IPS-NIHi7 (cell line): ENCODE data around the gene NPTX2.

Experiments
- DNase-seq: peaks from one replicate; pipeline ENCODE4 v3.0.0; 2012; ENCODE audit warnings: mixed read lengths; ENCODE audit errors: extremely low spot score

The NPTX2 gene

DNA sequence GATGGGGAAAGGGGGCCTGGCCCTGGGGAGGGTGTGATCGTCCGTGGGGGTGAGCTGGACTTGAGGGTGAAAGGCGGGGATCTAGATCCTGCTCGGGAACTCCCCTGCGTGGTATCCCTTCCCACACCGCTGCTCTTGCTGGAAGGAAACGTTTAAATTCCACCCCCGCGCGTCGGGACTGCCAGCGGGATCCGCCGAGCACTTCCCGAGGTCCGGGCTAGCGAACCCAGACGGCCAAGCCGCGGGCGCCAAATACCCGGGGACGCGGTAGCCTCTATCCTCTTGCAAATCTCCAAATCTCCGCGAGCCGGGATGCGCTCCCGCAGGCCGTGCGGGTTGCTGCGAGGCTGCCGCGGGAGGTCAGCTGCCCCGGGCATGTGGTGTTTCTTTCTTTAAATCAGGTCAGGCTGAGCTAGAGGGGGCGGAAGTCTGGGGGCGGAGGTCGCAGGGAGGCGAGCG is 904 bp downstream of the NPTX2 start:
- no peak for DNase-seq

DNA sequence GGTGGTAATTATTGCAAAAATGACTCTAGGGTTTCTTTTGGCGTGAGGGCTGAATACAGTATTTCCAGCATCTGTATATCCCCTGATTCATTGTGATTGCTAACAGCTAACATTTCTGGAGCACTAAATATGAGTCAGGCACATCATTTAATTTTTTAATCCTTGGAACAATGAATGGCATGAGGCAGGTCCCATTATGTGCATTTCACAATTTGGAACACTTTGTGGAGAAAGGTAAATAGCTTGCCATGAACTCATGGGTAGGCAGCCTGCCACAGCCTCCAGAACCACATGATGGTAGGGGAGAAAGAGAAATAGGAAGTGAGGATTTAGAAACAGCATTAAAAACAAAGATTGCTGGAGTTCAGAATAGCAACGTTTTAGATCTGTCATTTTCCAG is 1.7 kb downstream of the NPTX2 start:
- DNase-seq = no peak

DNA sequence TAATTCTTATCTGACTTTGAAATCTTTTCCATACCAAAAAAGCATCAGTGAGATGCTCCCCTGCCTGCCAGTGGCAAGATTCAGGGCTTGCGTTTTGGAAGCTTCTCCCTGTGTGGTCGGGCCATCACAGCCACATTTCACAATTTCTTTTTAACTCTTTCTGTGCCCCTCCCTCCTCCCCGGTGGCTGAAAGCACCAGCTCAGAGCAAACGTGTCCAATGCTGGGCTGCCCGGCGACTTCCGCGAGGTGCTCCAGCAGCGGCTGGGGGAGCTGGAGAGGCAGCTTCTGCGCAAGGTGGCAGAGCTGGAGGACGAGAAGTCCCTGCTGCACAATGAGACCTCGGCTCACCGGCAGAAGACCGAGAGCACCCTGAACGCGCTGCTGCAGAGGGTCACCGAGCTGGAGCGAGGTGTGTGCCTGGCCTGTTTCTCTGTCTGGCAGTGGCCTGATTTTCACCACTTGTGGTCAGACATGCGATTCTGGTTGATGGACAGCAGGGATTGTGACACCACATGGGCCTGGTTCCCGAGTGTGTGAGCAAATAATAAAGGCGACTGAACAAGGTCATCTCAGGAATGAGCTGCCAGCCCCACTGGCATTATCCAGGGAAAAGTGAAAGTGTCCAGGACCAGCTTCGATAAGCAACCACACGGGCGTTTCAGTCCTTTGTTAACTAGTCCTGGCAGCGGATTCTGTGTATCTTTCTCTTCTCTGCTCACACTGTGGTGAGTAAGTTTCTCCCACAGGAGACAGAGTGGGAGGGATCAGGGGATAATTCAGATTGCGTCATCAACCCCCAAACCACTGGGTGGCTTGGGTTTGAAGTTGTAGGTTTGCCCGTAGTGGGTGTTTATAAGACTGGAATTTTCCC is 2.6 kb downstream of the NPTX2 start:
- DNase-seq = no peak

DNA sequence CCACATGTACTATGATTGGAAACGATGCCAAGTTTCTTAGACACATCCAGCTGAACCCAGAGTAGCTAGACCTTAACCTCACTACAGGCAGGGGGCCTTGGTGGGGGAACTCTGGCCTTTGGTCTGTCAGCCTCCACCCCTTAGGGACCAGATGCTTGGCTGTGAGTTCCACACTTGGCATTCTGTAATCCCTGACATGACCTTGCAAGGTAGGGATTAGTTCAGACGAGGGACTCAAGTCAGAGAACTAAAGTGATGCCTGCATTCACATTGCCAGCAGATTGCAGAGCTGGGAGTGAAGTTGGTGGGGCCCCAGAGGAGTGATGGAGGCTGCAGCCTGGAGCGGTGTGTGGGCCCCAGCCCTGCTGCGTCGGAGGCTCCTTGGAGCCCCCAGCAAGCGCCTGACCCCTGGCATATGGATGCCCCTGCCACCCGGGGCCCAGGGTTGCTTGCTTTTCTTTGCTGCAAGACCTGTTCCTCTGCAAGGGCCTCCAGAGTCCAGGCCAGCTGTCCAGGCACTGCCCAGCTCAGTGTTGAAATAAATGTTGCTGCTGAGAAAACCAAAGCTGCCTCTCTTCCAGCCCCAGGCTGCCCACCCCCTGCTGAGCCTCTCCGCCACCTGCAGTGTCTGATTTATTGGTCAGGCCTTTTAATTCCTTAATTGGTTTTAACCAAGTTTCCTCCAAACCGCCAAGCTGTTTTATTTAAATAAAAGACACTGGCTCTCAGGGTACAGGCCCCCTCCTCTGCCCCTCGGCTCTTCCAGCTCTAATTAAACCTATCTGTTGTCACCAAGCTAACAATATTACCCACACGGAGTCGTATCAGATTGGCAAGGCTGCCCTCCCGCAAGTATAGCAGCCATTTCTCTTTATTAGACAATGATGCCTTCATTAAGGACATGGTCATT is 4.7 kb downstream of the NPTX2 start:
- DNase-seq = no peak

DNA sequence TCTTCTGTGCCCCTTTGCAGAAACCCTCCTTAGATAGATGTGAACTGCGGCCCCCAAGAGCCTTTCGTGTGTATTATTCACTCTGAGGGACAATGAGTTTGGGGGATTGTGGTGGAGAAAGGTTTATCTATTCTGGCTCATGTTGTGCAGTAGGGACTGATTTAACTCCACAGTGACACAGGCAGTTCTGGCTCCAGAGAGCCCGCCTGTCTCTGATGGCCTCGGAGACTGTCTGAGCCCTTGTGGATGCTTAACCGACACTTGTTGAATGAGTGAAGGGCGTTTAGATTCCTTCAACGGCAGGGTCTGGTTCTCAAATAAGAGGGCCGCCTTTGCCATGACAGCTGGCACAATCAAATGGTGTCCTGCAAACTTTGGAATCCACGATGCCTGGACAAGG is 5.8 kb downstream of the NPTX2 start:
- DNase-seq = no peak

DNA sequence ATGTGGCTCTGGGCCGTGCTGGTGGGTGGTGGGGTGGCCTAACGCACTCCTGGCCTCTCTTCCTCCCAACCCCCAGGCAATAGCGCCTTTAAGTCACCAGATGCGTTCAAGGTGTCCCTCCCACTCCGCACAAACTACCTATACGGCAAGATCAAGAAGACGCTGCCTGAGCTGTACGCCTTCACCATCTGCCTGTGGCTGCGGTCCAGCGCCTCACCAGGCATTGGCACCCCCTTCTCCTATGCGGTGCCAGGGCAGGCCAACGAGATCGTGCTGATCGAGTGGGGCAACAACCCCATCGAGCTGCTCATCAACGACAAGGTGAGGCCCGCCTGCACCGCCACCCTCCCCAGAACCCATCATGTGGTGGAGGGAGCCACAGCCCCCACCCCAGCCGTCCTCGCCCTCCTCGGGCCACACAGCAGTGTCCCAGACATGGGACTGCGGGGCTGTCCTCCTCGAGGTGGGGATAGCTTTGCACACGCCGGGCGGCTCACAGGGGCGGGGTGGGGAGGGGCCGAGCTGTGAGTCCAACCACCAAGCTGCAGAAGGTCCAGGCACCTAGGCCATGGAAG is 7.8 kb downstream of the NPTX2 start:
- DNase-seq = no peak

DNA sequence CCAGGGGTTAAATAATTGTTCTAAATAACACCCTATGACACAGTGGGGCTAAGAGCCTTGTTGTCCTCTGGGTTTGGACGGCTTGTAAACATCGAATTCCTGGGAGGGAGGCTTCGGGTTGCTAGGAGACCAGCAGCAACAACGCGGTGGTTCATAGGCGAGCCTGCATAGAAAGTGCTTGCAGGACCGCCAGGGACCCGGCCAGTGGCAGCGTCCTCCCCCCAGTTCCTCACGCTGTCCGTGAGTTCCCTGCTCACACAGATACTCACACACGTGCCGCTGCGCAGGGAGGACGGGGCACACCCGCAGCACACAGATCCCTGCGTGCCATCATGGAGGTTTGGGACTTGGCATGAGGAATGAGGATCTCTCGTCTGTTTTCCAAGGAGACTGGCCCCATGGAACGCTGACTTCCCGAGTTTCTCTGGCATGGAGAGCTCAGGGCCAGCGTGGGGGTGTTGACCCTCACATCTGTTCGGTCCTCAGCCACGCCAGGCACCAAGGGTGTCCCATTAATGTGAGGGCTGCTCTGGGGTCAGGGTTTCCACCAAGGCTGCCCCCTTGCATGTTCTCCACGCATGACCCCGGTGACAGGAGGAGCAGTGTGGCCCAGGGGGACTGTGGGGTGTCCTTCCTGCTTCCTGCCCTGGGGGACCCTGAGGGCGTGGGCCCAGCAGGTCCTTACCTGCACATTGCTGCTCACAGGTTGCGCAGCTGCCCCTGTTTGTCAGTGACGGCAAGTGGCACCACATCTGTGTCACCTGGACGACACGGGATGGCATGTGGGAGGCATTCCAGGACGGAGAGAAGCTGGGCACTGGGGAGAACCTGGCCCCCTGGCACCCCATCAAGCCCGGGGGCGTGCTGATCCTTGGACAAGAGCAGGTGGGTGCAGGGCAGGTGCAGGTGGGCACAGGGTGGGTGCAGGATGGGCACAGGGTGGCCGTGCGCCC is 9.7 kb downstream of the NPTX2 start:
- no peak for DNase-seq

DNA sequence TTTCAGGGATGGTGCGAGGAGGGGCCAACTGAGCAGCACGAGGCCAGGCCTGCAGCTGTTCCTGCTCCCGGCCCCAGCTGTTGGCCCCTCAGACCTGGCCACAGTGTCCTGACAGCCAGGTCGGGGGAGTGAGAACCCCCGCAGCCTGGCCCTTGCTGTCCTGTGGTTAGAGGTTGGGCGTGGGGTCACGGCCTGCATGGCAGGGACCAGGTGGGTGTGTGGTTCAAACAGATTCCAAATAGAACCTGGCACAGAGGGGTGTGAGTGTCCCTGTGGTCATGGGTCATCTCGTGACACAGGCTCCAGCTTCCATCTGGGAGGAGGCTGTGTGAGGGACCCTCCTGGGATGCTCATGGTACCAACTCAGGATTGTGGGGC is 10.3 kb downstream of the NPTX2 start:
- no peak for DNase-seq

DNA sequence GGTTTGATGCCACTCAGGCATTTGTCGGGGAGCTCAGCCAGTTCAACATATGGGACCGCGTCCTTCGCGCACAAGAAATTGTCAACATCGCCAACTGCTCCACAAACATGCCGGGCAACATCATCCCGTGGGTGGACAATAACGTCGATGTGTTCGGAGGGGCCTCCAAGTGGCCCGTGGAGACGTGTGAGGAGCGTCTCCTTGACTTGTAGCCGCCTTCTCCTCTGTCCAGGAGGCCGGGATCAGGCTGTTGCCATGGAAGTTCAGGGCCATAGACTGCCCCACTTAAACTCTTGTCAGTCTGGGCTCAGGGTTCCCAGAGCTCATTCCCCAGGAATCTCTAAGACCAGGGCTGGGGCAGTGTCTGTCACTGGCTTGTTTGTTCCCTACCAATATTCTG is 11.3 kb downstream of the NPTX2 start:
- no peak for DNase-seq

DNA sequence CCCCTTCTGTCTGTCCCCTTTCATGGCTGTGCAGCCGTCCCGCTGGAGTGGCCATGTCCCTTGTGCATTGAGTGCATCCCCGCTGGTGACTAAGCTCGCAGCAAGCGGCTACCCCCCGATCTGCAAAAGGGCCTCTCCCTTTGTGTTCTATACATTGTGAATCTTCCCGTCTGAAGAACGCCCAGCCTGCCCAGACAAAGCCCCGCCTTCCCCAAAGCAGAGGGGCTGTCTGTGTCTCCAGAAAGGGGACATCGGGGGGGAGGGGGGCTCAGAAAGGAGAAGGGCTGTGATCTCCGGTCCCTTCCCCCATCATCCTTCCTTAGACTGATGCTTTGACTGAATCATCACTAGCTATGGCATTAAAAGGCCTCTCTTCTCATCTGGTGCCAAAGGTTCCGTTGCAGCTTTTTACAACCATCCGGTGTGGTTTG is 11.9 kb downstream of the NPTX2 start:
- DNase-seq = no peak

DNA sequence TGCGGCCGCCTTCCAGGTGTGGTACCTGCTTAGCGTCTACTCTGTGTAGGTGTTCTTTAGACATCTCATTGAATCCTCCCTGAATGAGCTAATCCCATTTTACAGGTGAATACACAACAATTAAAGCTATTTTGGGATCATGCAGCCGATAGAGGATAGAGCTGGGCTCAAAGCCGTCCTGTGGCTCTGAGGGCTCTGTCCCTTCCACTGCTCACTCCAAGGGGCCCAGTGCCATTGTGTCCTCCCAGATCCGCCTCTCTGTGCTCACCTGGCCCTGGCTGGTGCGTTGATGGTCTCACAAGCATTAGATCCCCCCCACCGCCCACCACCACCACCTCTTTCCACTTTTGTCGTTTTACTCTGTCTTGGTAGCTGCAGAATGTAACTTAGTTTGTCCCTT is 13.1 kb downstream of the NPTX2 start:
- DNase-seq = no peak

DNA sequence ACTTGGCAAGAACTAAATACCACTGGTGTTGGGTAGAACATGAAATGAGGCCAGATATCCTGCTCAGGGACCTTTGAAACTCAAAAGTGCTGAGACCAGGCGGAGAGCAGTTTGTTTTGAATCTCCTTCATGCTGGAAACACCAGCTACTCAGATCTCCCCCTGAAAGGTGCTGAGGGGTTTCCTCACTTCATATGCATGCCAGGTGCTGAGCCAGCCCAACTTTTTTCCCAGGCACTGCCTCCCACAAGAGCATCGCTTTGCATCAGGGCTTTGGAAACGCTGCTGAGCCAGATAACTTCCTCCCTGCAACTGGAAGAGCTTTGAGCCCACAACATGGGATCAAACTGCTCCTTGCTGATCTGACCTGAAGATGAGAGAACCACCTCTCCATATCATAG is 13.7 kb downstream of the NPTX2 start:
- no peak for DNase-seq

DNA sequence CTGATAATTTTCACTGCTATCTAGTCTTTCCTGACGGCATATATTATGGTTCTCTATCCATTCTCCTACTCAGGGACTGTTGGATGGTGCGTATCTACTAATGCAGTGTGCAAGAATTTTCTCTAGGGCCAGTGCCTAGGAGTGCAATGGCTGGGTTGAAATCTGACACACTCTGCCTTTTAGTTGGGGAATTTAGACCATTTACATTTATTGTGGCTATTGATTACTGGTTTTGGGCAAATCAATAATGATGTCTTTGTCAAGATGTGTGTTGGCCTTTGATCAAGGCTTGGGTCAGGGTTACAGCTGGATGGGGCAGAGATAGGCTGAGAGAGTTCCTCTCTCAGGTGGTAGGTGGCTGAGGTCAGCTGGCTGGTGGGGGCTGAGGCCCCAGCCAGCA is 21.8 kb downstream of the NPTX2 start:
- DNase-seq = no peak

DNA sequence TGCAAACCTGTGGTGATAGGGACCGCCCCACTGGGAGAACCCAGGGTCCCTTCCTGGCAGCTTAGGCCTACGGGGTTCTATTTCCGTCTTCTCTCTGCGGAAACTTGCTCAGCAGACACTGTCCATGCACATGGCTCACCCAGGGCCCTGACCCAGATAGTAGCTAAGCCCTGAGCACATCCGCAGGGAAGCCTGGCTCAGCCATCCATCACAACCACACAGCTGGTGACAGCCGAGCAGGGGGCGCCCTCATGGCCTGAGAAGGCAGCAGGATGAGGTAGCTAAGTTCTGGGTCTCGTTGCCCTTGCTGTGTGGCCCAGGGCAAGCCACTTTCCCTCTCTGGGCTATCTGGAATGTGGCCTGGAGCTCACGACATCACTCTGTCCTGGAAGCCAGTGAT is 23.3 kb downstream of the NPTX2 start:
- DNase-seq = no peak

DNA sequence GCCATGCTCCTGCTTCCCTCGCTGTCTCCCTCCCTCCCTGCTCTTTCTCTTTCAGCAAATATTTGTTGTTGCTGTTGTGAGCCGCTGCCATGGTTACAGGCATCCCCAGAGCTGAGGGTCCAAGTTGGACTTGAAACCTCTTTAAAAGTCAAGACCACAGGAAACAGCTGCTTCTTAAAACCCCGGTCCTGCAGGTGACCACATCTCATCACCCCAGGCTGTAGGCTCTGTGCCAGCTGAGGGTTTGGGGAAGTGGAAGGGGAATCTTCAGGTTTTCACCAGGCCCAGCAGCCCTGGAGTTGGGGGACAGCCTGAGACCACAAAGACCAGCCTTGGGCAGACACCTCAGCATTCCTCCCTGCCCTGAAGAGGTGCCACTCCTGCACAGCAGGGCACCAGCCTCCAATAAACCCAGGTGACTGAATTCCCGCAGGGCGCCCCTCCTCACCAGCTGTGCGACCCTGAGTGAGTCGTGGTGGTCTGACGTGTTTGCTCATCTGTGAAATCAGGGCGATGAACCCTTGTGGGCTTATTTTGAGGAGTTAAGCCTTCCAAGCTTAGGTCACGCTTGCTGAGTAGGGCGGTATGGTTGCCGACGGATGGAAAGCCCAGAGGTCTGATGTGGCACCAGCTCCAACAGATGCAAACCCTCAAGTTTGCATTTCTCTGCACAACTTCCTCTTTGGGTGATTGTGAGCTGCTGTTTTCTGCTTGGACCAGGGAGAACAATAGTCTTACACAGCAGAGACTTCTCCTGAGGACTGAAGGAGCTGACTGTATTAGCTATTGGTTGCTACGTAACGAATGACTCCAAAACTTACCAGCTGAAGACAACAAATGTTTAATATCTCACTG is 24.8 kb downstream of the NPTX2 start:
- DNase-seq = no peak

DNA sequence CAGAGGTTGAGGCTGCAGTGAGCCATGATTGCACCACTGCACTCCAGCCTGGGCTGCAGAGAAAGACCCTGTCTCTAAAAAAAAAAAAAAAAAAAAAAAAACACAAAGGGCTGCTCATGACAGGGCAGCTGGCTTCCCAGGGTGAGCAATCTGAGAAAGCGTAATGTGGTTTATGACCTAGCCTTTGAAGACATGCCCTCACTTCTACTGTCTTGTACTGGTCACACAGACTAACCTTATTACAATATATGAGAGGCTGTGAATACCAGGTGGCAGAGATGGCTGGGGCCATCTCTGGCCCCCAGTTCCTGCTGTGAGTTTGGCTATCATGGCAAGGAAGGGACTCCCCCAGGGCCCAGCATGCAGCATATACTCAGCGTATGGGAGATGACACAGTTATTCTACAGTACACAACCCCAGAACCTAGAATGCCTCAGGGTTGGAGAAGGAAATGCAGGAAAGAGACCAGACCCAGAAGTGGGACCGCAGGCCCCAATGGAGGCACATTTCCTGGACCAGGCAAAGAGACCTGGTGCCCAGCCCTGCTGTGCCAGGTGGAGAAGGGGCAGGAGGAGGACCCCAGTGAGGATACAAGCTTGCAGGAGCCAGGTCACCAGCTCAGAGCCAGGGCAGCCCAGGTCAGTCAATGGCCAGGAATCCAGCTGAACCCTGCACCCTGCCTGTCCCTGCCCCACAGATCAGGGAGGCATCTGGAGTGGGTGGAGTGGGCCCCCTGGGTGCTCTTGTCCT is 26.3 kb downstream of the NPTX2 start:
- no peak for DNase-seq

DNA sequence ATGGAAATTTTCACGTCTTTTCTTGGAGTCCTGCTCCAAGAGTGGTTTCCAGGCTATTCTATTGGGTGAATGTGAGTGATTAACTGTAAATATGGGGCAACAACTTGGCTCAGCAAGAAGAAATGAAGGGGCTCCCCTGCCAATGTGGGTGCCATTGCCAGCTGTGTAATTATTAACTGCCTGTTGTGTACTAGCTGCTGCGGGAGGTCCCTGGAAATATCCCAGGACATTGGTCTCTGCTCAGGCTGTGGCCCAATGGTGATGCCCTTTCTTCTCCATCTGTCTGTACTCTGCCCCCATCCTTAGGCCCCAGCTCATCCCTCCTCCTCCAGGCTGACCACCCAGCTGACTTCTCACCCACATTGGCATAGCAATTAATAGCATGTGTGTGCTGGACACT is 29.4 kb downstream of the NPTX2 start:
- no peak for DNase-seq

DNA sequence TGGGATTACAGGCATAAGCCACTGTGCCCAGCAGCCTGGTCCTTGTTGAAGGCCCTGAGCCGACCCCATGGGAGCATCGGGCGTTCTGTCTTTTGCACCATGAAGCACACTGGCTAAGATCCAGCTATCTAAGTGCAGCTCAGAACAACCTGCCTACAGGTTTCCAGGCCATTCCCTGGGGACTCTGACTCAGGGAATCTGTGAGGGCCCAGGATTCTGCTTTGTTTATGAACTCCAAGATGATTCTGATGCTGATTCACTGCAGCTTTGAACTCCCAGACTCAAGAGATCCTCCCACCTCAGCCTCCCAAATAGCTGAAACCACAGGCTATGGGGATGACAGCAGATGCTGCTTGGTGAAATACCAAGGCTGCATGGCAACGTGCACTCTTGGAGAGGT is 30.2 kb downstream of the NPTX2 start:
- DNase-seq = no peak

DNA sequence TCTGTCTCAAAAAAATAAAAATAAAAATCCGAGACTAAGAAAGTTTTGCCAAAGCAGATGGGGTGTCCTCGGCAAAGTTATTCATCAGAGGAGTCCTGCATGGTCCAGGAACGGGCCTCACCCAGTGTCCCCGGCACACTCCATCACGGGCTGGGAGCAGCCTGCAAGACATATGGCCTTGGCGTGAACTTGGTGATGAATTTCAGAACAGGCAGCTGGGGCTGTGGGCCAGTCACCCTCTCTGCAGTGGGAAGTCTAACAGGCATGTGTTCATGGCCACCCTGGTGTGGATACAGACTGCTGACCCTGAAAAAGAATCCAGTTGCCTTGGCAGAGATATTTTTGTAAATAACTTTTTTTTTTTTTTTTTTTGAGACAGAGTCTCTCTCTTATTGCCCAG is 34.7 kb downstream of the NPTX2 start:
- DNase-seq = no peak
